Kidney capillary endothelial cell (primary cell): ENCODE measurements around the gene GIMAP4.
A peak's percentile ranks its signal among the peaks of the same experiment; 100 is the strongest.
"Not testable (repeated sequence)": the region's sequence is repeated elsewhere in the genome, so short reads cannot be mapped to it uniquely, and the experiment has no call there.

Experiments used
- DNase-seq: peaks from one replicate; pipeline ENCODE4 v3.0.0-alpha.2; 2018; ENCODE audit warnings: low spot score

GIMAP4 gene

GRCh38 chr7:150567169-150567568, at the start of gene GIMAP4:
GIMAP4 (plus strand) TSS chr7:150567390; CDS start chr7:150569902, 2,512 bp downstream.
- no peak for DNase-seq

- DNase-seq, result no peak
These were observed 47.9 kb upstream of the GIMAP4 start for GRCh38 chr7:150519310-150519709.

- DNase-seq, result no peak
These were observed 47.0 kb upstream of the GIMAP4 start for GRCh38 chr7:150520145-150520544.

- not testable (repeated sequence) for DNase-seq
These were observed 44.3 kb upstream of the GIMAP4 start for GRCh38 chr7:150522931-150523330.

GRCh38 chr7:150524018-150524417, 43.2 kb upstream of the GIMAP4 start:
- no peak for DNase-seq

GRCh38 chr7:150531704-150532103, 35.5 kb upstream of the GIMAP4 start:
- no peak for DNase-seq

GRCh38 chr7:150538259-150538658, 28.9 kb upstream of the GIMAP4 start:
- no peak for DNase-seq

- no peak for DNase-seq
These were observed 14.0 kb upstream of the GIMAP4 start for GRCh38 chr7:150553163-150553562.

GRCh38 chr7:150556521-150557138, 10.6 kb upstream of the GIMAP4 start:
- DNase-seq, result no peak

GRCh38 chr7:150560486-150560885, 6.7 kb upstream of the GIMAP4 start:
- no peak for DNase-seq

- DNase-seq, result peak; percentile 54
These were observed 4.3 kb upstream of the GIMAP4 start for GRCh38 chr7:150562919-150563318.

GRCh38 chr7:150564006-150564405, 3.2 kb upstream of the GIMAP4 start:
- no peak for DNase-seq

- no peak for DNase-seq
These were observed 2.6 kb upstream of the GIMAP4 start for GRCh38 chr7:150564566-150564965.

GRCh38 chr7:150565239-150565638, 2.0 kb upstream of the GIMAP4 start:
- no peak for DNase-seq

- DNase-seq, result no peak
These were observed 1.1 kb upstream of the GIMAP4 start for GRCh38 chr7:150566123-150566522.

- no peak for DNase-seq
These were observed 618 bp upstream of the GIMAP4 start for GRCh38 chr7:150566572-150566971.

GRCh38 chr7:150567871-150568301, 696 bp downstream of the GIMAP4 start:
- no peak for DNase-seq

- no peak for DNase-seq
These were observed 1.5 kb downstream of the GIMAP4 start for GRCh38 chr7:150568714-150569113.

- no peak for DNase-seq
These were observed 2.2 kb downstream of the GIMAP4 start for GRCh38 chr7:150569245-150569955.

GRCh38 chr7:150570556-150571465, 3.6 kb downstream of the GIMAP4 start:
- DNase-seq, result no peak

- no peak for DNase-seq
These were observed 5.3 kb downstream of the GIMAP4 start for GRCh38 chr7:150572496-150572895.

GRCh38 chr7:150579979-150580637, 12.9 kb downstream of the GIMAP4 start:
- DNase-seq, result not testable (repeated sequence)
